Testis (tissue), 2 donors: ENCODE measurements around the gene FLAD1.

Experiments
- CTCF ChIP-seq, 3 experiments: fragments of 450-650 bp in 2 of 3; fragments of 200-600 bp in 1 of 3; sonication (generic) in 1 of 3; IDR thresholded peaks; one replicate each; pipeline ENCODE4 v1.5.1; 2016 to 2019; ENCODE audit warnings: antibody characterized with exemption in 3 of 3, mild to moderate bottlenecking in 2 of 3, moderate library complexity in 1 of 3
- POLR2A ChIP-seq: fragments of 450-650 bp; IDR thresholded peaks from one replicate; pipeline ENCODE4 v1.6.1; 2017; ENCODE audit warnings: antibody characterized with exemption, mild to moderate bottlenecking, moderate library complexity

- TF ChIP-seq CTCF (IDR thresholded peaks at IDR 0.05) = no peak
- TF ChIP-seq POLR2A = no peak
Observed at GRCh38 chr1:154996966-154997701, 14.0 kb downstream of the FLAD1 start.
